Thyroid gland (tissue), 4 donors: Measurements from ENCODE around the gene NFYB.

Source experiments
- POLR2A ChIP-seq, 2 donors: fragments of 450-650 bp; IDR thresholded peaks; one replicate each; pipeline ENCODE4 v1.6.1; 2017; ENCODE audit warnings: antibody characterized with exemption in 2 of 2, mild to moderate bottlenecking in 2 of 2, moderate library complexity in 1 of 2
- TF ChIP-seq, protein P1 (sequence below), 6 experiments: fragments of 200-600 bp in 3 of 6; fragments of 450-650 bp in 3 of 6; sonication (generic) in 3 of 6; IDR thresholded peaks; one replicate each; pipeline ENCODE4 v1.5.1; 2016 to 2019; ENCODE audit warnings: antibody characterized with exemption in 6 of 6, mild to moderate bottlenecking in 2 of 6, inconsistent platforms in 1 of 6, moderate library complexity in 1 of 6

DNA sequence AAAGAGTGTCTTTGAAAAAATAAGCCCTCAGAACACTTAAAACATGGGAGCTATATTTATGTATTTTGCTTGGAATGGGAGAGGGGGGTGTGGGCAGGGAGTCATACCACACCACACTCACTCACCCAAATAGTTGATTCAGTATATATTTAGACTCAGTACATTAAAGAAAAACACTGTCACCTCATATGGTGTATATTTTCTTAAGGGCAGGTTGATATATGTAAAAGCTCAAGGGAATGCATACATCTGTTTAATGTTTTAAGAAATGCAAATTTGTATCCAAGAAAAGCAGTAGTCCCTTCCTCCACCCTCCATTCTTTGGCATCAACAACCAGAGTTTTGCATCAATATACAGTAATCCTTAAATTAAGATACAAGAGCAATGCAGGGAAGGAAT is 1.4 kb downstream of the NFYB start:
- TF ChIP-seq POLR2A (IDR thresholded peaks at IDR 0.05): no peak
- TF ChIP-seq, protein P1, sequence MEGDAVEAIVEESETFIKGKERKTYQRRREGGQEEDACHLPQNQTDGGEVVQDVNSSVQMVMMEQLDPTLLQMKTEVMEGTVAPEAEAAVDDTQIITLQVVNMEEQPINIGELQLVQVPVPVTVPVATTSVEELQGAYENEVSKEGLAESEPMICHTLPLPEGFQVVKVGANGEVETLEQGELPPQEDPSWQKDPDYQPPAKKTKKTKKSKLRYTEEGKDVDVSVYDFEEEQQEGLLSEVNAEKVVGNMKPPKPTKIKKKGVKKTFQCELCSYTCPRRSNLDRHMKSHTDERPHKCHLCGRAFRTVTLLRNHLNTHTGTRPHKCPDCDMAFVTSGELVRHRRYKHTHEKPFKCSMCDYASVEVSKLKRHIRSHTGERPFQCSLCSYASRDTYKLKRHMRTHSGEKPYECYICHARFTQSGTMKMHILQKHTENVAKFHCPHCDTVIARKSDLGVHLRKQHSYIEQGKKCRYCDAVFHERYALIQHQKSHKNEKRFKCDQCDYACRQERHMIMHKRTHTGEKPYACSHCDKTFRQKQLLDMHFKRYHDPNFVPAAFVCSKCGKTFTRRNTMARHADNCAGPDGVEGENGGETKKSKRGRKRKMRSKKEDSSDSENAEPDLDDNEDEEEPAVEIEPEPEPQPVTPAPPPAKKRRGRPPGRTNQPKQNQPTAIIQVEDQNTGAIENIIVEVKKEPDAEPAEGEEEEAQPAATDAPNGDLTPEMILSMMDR (IDR thresholded peaks at IDR 0.05): no peak
